ENCODE results near the gene ACBD4.

- TF ChIP-seq CTCF (IDR thresholded peaks at IDR 0.05): no peak
- no peak for TF ChIP-seq EP300 (IDR thresholded peaks at IDR 0.05; ENCODE audit: low read depth)
- TF ChIP-seq POLR2A (IDR thresholded peaks at IDR 0.05): no peak
Observed at GRCh38 chr17:45119964-45120363, 15.5 kb upstream of the ACBD4 start.

Data from transverse colon (tissue), 3 donors.